GM12872 (cell line): ENCODE measurements around the gene RFX3.

Experiments used
- CTCF ChIP-seq: IDR thresholded peaks from 3 replicates; pipeline ENCODE4 v1.5.1; 2011; ENCODE audit warnings: low read depth, mild to moderate bottlenecking, low read length, moderate library complexity; ENCODE audit not compliant: insufficient read depth

Gene RFX3

GRCh38 chr9:3370715-3371114 lies 155.1 kb downstream of the RFX3 start:
- no peak for TF ChIP-seq CTCF

GRCh38 chr9:3367185-3367584 lies 158.6 kb downstream of the RFX3 start:
- no peak for TF ChIP-seq CTCF

GRCh38 chr9:3361689-3362392 lies 164.0 kb downstream of the RFX3 start:
- TF ChIP-seq CTCF = no peak

- no peak for TF ChIP-seq CTCF
Measured at GRCh38 chr9:3361116-3361515, 164.7 kb downstream of the RFX3 start.

- no peak for TF ChIP-seq CTCF
Measured at GRCh38 chr9:3360245-3360644, 165.6 kb downstream of the RFX3 start.

GRCh38 chr9:3359778-3360177 lies 166.0 kb downstream of the RFX3 start:
- no peak for TF ChIP-seq CTCF

- no peak for TF ChIP-seq CTCF
Measured at GRCh38 chr9:3359048-3359692, 166.6 kb downstream of the RFX3 start.
